Measurements from ENCODE around the gene NPFFR1. TPM values are rescaled to one million over a fixed set of nuclear protein-coding genes. Genes with fewer than 3 reads are reported as not detected.

NPFFR1 gene
- total RNA-seq, 1 donor from 2014 or later = not detected

DNA sequence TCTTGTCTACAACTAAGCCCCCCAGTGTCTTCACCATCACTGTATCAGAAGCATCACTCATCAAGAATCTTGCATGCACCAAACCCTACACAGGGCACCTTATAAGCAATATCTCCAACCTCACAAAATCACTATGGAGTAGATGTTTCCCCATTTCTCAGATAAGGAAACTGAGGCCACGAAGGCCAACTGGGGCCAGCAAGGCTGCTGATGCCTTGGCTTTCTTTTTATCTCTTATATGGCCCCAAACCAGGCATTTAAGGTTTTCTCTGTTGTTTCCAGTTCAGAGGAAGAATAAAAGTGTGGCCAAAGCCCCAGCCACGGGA, 47.3 kb upstream of the NPFFR1 start:
- no peaks in the 10 kb centered on the region for H4K20me1 ChIP-seq (ENCODE audit: low read depth)
- H3K27ac ChIP-seq = no peak overlapping the region
- H3F3A ChIP-seq (ENCODE audit: low read depth) = peaks cover 5% of the 10 kb centered on the region
- no peak for DNase-seq (ENCODE audit: low spot score)
- H3K9me3 ChIP-seq (ENCODE audit: low read depth) = no peaks in the 10 kb centered on the region
- no peak for TF ChIP-seq EZH2 (IDR thresholded peaks at IDR 0.05)
- TF ChIP-seq, protein P1, sequence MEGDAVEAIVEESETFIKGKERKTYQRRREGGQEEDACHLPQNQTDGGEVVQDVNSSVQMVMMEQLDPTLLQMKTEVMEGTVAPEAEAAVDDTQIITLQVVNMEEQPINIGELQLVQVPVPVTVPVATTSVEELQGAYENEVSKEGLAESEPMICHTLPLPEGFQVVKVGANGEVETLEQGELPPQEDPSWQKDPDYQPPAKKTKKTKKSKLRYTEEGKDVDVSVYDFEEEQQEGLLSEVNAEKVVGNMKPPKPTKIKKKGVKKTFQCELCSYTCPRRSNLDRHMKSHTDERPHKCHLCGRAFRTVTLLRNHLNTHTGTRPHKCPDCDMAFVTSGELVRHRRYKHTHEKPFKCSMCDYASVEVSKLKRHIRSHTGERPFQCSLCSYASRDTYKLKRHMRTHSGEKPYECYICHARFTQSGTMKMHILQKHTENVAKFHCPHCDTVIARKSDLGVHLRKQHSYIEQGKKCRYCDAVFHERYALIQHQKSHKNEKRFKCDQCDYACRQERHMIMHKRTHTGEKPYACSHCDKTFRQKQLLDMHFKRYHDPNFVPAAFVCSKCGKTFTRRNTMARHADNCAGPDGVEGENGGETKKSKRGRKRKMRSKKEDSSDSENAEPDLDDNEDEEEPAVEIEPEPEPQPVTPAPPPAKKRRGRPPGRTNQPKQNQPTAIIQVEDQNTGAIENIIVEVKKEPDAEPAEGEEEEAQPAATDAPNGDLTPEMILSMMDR (IDR thresholded peaks at IDR 0.05) = no peak
- no peak for TF ChIP-seq EZH2phosphoT487 (IDR thresholded peaks at IDR 0.05)
- H3K4me1 Mint-ChIP-seq = peaks cover 12% of the 10 kb centered on the region
- H3K36me3 Mint-ChIP-seq = peaks cover 4% of the 10 kb centered on the region
- H3K4me2 ChIP-seq = no peak overlapping the region
- no peaks in the 10 kb centered on the region for H3K36me3 ChIP-seq
- no peak overlapping the region for H3K4me3 ChIP-seq
- peaks cover 7% of the 10 kb centered on the region for H3K27me3 Mint-ChIP-seq (ENCODE audit: insufficient read depth, low read depth)
- no peaks in the 10 kb centered on the region for H3K27me3 ChIP-seq
- no peaks in the 10 kb centered on the region for H3K9me3 Mint-ChIP-seq
- no peak overlapping the region for H3K9ac ChIP-seq
- no peak overlapping the region for H3K27ac Mint-ChIP-seq
- H3K4me1 ChIP-seq = no peaks in the 10 kb centered on the region
- H3K79me2 ChIP-seq (ENCODE audit: low read depth) = no peaks in the 10 kb centered on the region
- no peak overlapping the region for H2AFZ ChIP-seq (replicated peaks)
- no peak overlapping the region for H3K4me3 Mint-ChIP-seq

DNA sequence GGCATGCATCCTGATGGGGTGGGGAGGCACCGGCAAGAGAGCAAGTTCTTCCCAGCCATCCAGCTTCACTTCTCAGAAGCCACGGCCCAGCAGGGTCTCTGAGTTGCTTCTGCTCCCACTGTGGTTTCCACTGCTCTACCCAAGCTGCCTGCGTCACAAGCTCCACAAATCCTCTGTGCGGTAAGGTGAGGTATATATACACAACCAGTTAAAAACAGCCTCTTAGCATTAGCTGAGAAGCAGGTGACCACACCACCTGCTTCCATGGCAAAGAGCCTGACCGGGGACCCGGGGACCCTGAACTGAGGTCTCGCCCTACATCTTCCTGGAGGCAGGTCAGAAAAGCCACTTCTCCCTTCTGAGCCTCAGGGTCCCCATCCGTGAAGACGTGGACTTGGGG, 46.9 kb upstream of the NPFFR1 start:
- TF ChIP-seq, protein P1 (IDR thresholded peaks at IDR 0.05) = no peak
- TF ChIP-seq EZH2phosphoT487 (IDR thresholded peaks at IDR 0.05) = no peak
- TF ChIP-seq EZH2 (IDR thresholded peaks at IDR 0.05) = no peak
- no peak for DNase-seq (ENCODE audit: low spot score)
- H3K27ac Mint-ChIP-seq = no peak overlapping the region

DNA sequence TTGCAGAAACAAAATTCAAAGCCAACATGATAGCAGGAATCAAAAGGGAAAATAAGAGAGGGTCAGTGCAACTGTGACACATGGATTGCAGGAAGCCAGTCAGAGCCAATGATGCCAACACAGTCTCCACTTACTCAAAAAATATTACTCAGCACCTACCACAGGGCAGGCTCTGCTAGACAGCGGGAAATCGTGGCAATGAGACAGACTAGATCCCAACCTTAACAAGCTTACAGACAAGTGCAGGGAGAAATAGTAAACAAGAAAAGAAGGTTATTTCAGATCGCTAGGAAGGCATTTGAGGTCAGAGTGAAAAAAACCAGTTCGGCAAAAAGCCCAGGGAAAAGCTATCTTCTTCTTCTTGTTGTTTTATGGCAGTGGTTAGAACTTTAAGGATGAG, 45.2 kb upstream of the NPFFR1 start:
- H4K20me1 ChIP-seq (ENCODE audit: low read depth) = peaks cover 4% of the 10 kb centered on the region
- Mint-ChIP-seq H3K4me1 (peaks cover 12% of the 10 kb centered on the region), H3K9me3 (no peaks in the 10 kb centered on the region), H3K27me3 (ENCODE audit: insufficient read depth, low read depth) (peaks cover 9% of the 10 kb centered on the region), H3K27ac (no peak overlapping the region), H3K4me3 (no peak overlapping the region), H3K36me3 (peaks cover 4% of the 10 kb centered on the region)
- H3K9ac ChIP-seq = no peak overlapping the region
- no peak overlapping the region for H3K4me3 ChIP-seq
- TF ChIP-seq EZH2 (IDR thresholded peaks at IDR 0.05) (no peak), EZH2phosphoT487 (IDR thresholded peaks at IDR 0.05) (no peak)
- TF ChIP-seq, protein P1 (IDR thresholded peaks at IDR 0.05) = no peak
- H3K27ac ChIP-seq = no peak overlapping the region
- peaks cover 3% of the 10 kb centered on the region for H3K4me1 ChIP-seq
- H3K4me2 ChIP-seq = no peak overlapping the region
- H3F3A ChIP-seq (ENCODE audit: low read depth) = no peaks in the 10 kb centered on the region
- H2AFZ ChIP-seq (replicated peaks) = no peak overlapping the region
- no peaks in the 10 kb centered on the region for H3K27me3 ChIP-seq
- no peaks in the 10 kb centered on the region for H3K36me3 ChIP-seq
- no peak for DNase-seq (ENCODE audit: low spot score)
- H3K9me3 ChIP-seq (ENCODE audit: low read depth) = no peaks in the 10 kb centered on the region
- H3K79me2 ChIP-seq (ENCODE audit: low read depth) = no peaks in the 10 kb centered on the region

More for the DNA sequence above, 46.9 kb upstream of the NPFFR1 start:
- Histone ChIP-seq H3K79me2 (ENCODE audit: low read depth) (no peaks in the 10 kb centered on the region), H3F3A (ENCODE audit: low read depth) (peaks cover under 1% of the 10 kb centered on the region), H3K4me2 (no peak overlapping the region), H3K4me3 (no peak overlapping the region), H3K36me3 (no peaks in the 10 kb centered on the region), H3K27me3 (no peaks in the 10 kb centered on the region), H3K27ac (no peak overlapping the region), H2AFZ (replicated peaks) (no peak overlapping the region), H3K4me1 (no peaks in the 10 kb centered on the region), H3K9ac (no peak overlapping the region), H4K20me1 (ENCODE audit: low read depth) (no peaks in the 10 kb centered on the region), H3K9me3 (ENCODE audit: low read depth) (no peaks in the 10 kb centered on the region)
- Mint-ChIP-seq H3K4me1 (peaks cover 13% of the 10 kb centered on the region), H3K36me3 (peaks cover 4% of the 10 kb centered on the region), H3K27me3 (ENCODE audit: insufficient read depth, low read depth) (peaks cover 7% of the 10 kb centered on the region), H3K4me3 (no peak overlapping the region), H3K9me3 (no peaks in the 10 kb centered on the region)

All from neural progenitor cell (in vitro differentiated cells).